Small intestine (tissue), 7 donors: ENCODE data around the gene CAPN15. TPM values are rescaled to one million over a fixed set of nuclear protein-coding genes. Genes with fewer than 3 reads are reported as not detected.

Experiments used
- DNase-seq, 2 donors: peaks; one replicate each; pipeline versions ENCODE4 v3.0.0 to v3.0.0-alpha.2; 2013
- FAIRE-seq: peaks from 2 replicates; lab custom pipeline; 2012; peaks lifted over from hg19 to GRCh38; lab: Jason Lieb, UNC
- H3K27ac ChIP-seq, 3 donors: one replicate each; pipeline ENCODE4 v1.5.1; 2013; ENCODE audit warnings: low read length in 2 of 3, mild to moderate bottlenecking in 2 of 3, control low read depth in 1 of 3, inconsistent platforms in 1 of 3, low read depth in 1 of 3, moderate library complexity in 1 of 3
- H3K27me3 ChIP-seq, 3 donors: one replicate each; pipeline ENCODE4 v1.6.1; 2013; ENCODE audit warnings: low read length in 3 of 3, inconsistent platforms in 1 of 3; ENCODE audit not compliant: control insufficient read depth in 3 of 3, insufficient read depth in 3 of 3
- H3K36me3 ChIP-seq, 3 donors: one replicate each; pipeline ENCODE4 v1.6.1; 2013; ENCODE audit warnings: low read length in 3 of 3, inconsistent platforms in 1 of 3, low read depth in 1 of 3, mild to moderate bottlenecking in 1 of 3, moderate library complexity in 1 of 3; ENCODE audit not compliant: control insufficient read depth in 3 of 3, insufficient read depth in 2 of 3
- H3K4me1 ChIP-seq, 3 donors: one replicate each; pipeline ENCODE4 v1.6.1; 2013; ENCODE audit warnings: low read length in 2 of 3, inconsistent platforms in 1 of 3, low read depth in 1 of 3, mild to moderate bottlenecking in 1 of 3, moderate library complexity in 1 of 3; ENCODE audit not compliant: control insufficient read depth in 3 of 3, insufficient read depth in 2 of 3
- H3K4me3 ChIP-seq, 3 donors: one replicate each; pipeline ENCODE4 v1.5.1; 2013; ENCODE audit warnings: low read length in 3 of 3, control low read depth in 1 of 3, inconsistent platforms in 1 of 3, low read depth in 1 of 3, mild to moderate bottlenecking in 1 of 3, moderate library complexity in 1 of 3
- H3K9me3 ChIP-seq, 2 donors: one replicate each; pipeline ENCODE4 v1.6.1; 2013; ENCODE audit warnings: low read depth in 1 of 2, low read length in 1 of 2; ENCODE audit not compliant: control insufficient read depth in 2 of 2, insufficient read depth in 1 of 2
- WGBS, 3 donors: extraction: QIAGEN DNeasy Blood & Tissue Kit; methylation state at CpG; one replicate each; pipeline ENCODE4 v1.1.7; 2013; 5-methylcytosine and 5-hydroxymethylcytosine counted together
- polyA plus RNA-seq, 4 donors: library from polyadenylated mRNA; stranded (reverse) in 3 of 4; unstranded in 1 of 4; fragments of 200-250 nt in 3 of 4; fragments of 120-200 nt in 1 of 4; gene quantifications; one replicate each; pipeline versions ENCODE4 v1.2.1 to v1.2.3, GENCODE V29; 2013
- donor health status: healthy with polysubstance abuse.
- donor health status: control.
- donor health status: control.
- donor health status: Bipolar disorder and iron deficiency.
- donor health status: healthy.

The CAPN15 gene
- polyA plus RNA-seq, 4 donors: 51.3 to 105 (median 70.2) TPM

- Histone ChIP-seq H3K9me3 (no peaks in the 10 kb centered on the region), H3K4me3 (no peak overlapping the region), H3K27ac (no peak overlapping the region), H3K27me3 (no peaks in the 10 kb centered on the region), H3K36me3 (peaks cover 2 to 96% (median 8%) of the 10 kb centered on the region in 3 donors), H3K4me1 (peaks cover 0 to 21% (median 1%) of the 10 kb centered on the region in 3 donors)
- WGBS, 3 donors: 77 to 86% (median 85%) methylated on average over 29 of the region's 29 CpGs
- DNase-seq: no peak
- FAIRE-seq: no peak
Measured at GRCh38 chr16:540645-541340, 13.3 kb downstream of the CAPN15 start.

GRCh38 chr16:543301-544164 lies 16.0 kb downstream of the CAPN15 start:
- FAIRE-seq (no peak), DNase-seq (peak; percentile 72 to 91)
- no peaks in the 10 kb centered on the region for H3K9me3 ChIP-seq
- H3K36me3 ChIP-seq: peaks cover 6 to 95% (median 6%) of the 10 kb centered on the region in 3 donors
- H3K4me3 ChIP-seq: peak overlapping the region in 1 of 3 donors; percentile 11
- no peaks in the 10 kb centered on the region for H3K27me3 ChIP-seq
- peak overlapping the region in 2 of 3 donors; percentile 54 to 87 for H3K27ac ChIP-seq
- peaks cover 0 to 17% (median 1%) of the 10 kb centered on the region in 3 donors for H3K4me1 ChIP-seq
- WGBS, 3 donors: 53 to 76% (median 65%) methylated on average over 34 to 51 of the region's 51 CpGs

GRCh38 chr16:544517-544916 lies 17.0 kb downstream of the CAPN15 start:
- Histone ChIP-seq H3K27me3 (no peaks in the 10 kb centered on the region), H3K36me3 (peaks cover 5 to 95% (median 6%) of the 10 kb centered on the region in 3 donors), H3K4me3 (no peak overlapping the region), H3K27ac (peak overlapping the region in 1 of 3 donors; percentile 87), H3K9me3 (no peaks in the 10 kb centered on the region), H3K4me1 (peaks cover 0 to 17% (median 1%) of the 10 kb centered on the region in 3 donors)
- DNase-seq (no peak), FAIRE-seq (no peak)
- WGBS, 3 donors: 92 to 95% (median 92%) methylated on average over 46 of the region's 46 CpGs

- Histone ChIP-seq H3K4me1 (peaks cover 0 to 17% (median 1%) of the 10 kb centered on the region in 3 donors), H3K27ac (no peak overlapping the region), H3K9me3 (no peaks in the 10 kb centered on the region), H3K27me3 (no peaks in the 10 kb centered on the region), H3K36me3 (peaks cover 14 to 95% (median 16%) of the 10 kb centered on the region in 3 donors), H3K4me3 (no peak overlapping the region)
- peak; percentile 70 to 72 for DNase-seq
- WGBS, 3 donors: 71 to 81% (median 74%) methylated on average over 33 to 60 of the region's 60 CpGs
- no peak for FAIRE-seq
Measured at GRCh38 chr16:546909-547770, 19.6 kb downstream of the CAPN15 start.

- Histone ChIP-seq H3K36me3 (peaks cover 16 to 95% (median 25%) of the 10 kb centered on the region in 3 donors), H3K27me3 (no peaks in the 10 kb centered on the region), H3K9me3 (no peaks in the 10 kb centered on the region), H3K27ac (no peak overlapping the region), H3K4me3 (no peak overlapping the region), H3K4me1 (peaks cover 0 to 9% (median 0%) of the 10 kb centered on the region in 3 donors)
- DNase-seq: no peak
- WGBS, 3 donors: 91 to 95% (median 94%) methylated on average over 16 to 21 of the region's 21 CpGs
- FAIRE-seq: no peak
Measured at GRCh38 chr16:548586-548985, 21.1 kb downstream of the CAPN15 start.

- Histone ChIP-seq H3K9me3 (no peaks in the 10 kb centered on the region), H3K27ac (no peak overlapping the region), H3K4me1 (no peaks in the 10 kb centered on the region), H3K4me3 (no peak overlapping the region), H3K27me3 (no peaks in the 10 kb centered on the region), H3K36me3 (peaks cover 16 to 97% (median 28%) of the 10 kb centered on the region in 3 donors)
- DNase-seq (no peak), FAIRE-seq (no peak)
- 93 to 95% (median 93%) methylated on average over 41 to 54 of the region's 54 CpGs for WGBS, 3 donors
Measured at GRCh38 chr16:549544-550263, 22.2 kb downstream of the CAPN15 start.

- Histone ChIP-seq H3K4me1 (no peaks in the 10 kb centered on the region), H3K9me3 (no peaks in the 10 kb centered on the region), H3K36me3 (peaks cover 16 to 88% (median 28%) of the 10 kb centered on the region in 3 donors), H3K4me3 (no peak overlapping the region), H3K27ac (no peak overlapping the region), H3K27me3 (no peaks in the 10 kb centered on the region)
- DNase-seq (no peak), FAIRE-seq (no peak)
- 97 to 98% (median 97%) methylated on average over 21 to 28 of the region's 28 CpGs for WGBS, 3 donors
Measured at GRCh38 chr16:551210-551609, 23.7 kb downstream of the CAPN15 start.
